HCT116 (cell line): ENCODE results near the gene KHDC4. TPM values are rescaled to one million over a fixed set of nuclear protein-coding genes. Genes with fewer than 3 reads are reported as not detected.

Experiments used
- ATAC-seq: fragments of 200-7000 bp; cut with Tn5 transposase; 2 replicates; pipeline ENCODE4 v1.9.1; 2020; ENCODE audit warnings: mild to moderate bottlenecking, moderate library complexity
- BruUV-seq: library from RNA; stranded (reverse); fragments of 400-500 nt; replicated peaks from 2 replicates; lab custom pipeline; 2021; lab: Mats Ljungman, UMichigan
- CTCF ChIA-PET: fragments of 300-600 bp; sonication (Branson Sonifier 250); formaldehyde crosslinking; loops from one replicate; lab custom pipeline; 2021; ENCODE audit warnings: antibody characterized with exemption; lab: Charles Lee
- POLR2A ChIA-PET: fragments of 300-600, 350-600 bp; sonication (Branson Sonifier 250); formaldehyde crosslinking; loops from one replicate; lab custom pipeline; 2021; ENCODE audit warnings: antibody characterized with exemption; lab: Charles Lee
- RAD21 ChIA-PET, 2 experiments: fragments of 300-600 bp; sonication (Branson Sonifier 250); formaldehyde crosslinking; loops; one replicate each; lab custom pipeline; 2023; ENCODE audit warnings: low total read pairs in 2 of 2; ENCODE audit not compliant: uncharacterized antibody in 2 of 2, unreplicated experiment in 2 of 2, low non-redundant PET in 1 of 2; lab: Charles Lee
- DNase-seq: peaks from one replicate; pipeline ENCODE4 v3.0.0-alpha.2; 2010; ENCODE audit warnings: low read depth, low spot score
- H2AFZ ChIP-seq: fragments of 200-600 bp; shearing (Covaris generic), sonication (generic); 2 replicates; pipeline ENCODE4 v1.6.1; 2017; ENCODE audit warnings: low read depth, mixed run types, mixed read lengths, antibody characterized with exemption, low read length; ENCODE audit not compliant: poor library complexity, severe bottlenecking
- H3K27ac ChIP-seq: 2 replicates; pipeline ENCODE4 v1.5.1; 2012; ENCODE audit warnings: low read depth, low read length
- H3K27me3 ChIP-seq: fragments of 200-600 bp; sonication (generic); 2 replicates; pipeline ENCODE4 v1.6.1; 2016; ENCODE audit warnings: mixed run types, low read length, mixed read lengths; ENCODE audit not compliant: insufficient read depth
- H3K36me3 ChIP-seq, 2 experiments: fragments of 200-500 bp in 1 of 2; fragments of 200-600 bp in 1 of 2; sonication (Bioruptor generic) in 1 of 2; sonication (generic) in 1 of 2; 2 replicates each; pipeline versions ENCODE4 v1.5.1 to v1.6.1; 2014 to 2016; ENCODE audit warnings: low read length in 2 of 2, inconsistent platforms in 1 of 2, mixed read lengths in 1 of 2, mixed run types in 1 of 2; ENCODE audit not compliant: insufficient read depth in 2 of 2, control insufficient read depth in 1 of 2
- H3K4me1 ChIP-seq, 2 experiments: fragments of 200-600 bp in 1 of 2; sonication (generic) in 1 of 2; 2 replicates each; pipeline versions ENCODE4 v1.5.1 to v1.6.1; 2012 to 2017; ENCODE audit warnings: low read length in 2 of 2, inconsistent platforms in 1 of 2, mild to moderate bottlenecking in 1 of 2, mixed read lengths in 1 of 2, mixed run types in 1 of 2, moderate library complexity in 1 of 2; ENCODE audit not compliant: insufficient read depth in 2 of 2, control insufficient read depth in 1 of 2
- H3K4me2 ChIP-seq: fragments of 200-600 bp; sonication (generic); 2 replicates; pipeline ENCODE4 v1.6.1; 2017; ENCODE audit warnings: mixed run types, low read length, mixed read lengths
- H3K4me3 ChIP-seq, 2 experiments: fragments of 200-600 bp in 1 of 2; sonication (generic) in 1 of 2; replicated peaks in 1 of 2; 2 replicates each; pipeline ENCODE4 v1.5.1; 2011 to 2016; ENCODE audit warnings: low read length in 2 of 2, control low read depth in 1 of 2, low read depth in 1 of 2, mild to moderate bottlenecking in 1 of 2, mixed read lengths in 1 of 2, mixed run types in 1 of 2
- H3K79me2 ChIP-seq: fragments of 200-600 bp; sonication (generic); 2 replicates; pipeline ENCODE4 v1.6.1; 2017; ENCODE audit warnings: mild to moderate bottlenecking, mixed run types, low read length, moderate library complexity, mixed read lengths; ENCODE audit not compliant: insufficient read depth
- H3K9ac ChIP-seq: fragments of 200-600 bp; sonication (generic); 2 replicates; pipeline ENCODE4 v1.6.1; 2016; ENCODE audit warnings: low read length, mixed read lengths
- H3K9me2 ChIP-seq: fragments of 200-600 bp; sonication (generic), shearing (Covaris generic); 2 replicates; pipeline ENCODE4 v1.6.1; 2017; ENCODE audit warnings: mixed run types, mild to moderate bottlenecking, moderate library complexity; ENCODE audit not compliant: insufficient read depth
- H3K9me3 ChIP-seq, 2 experiments: fragments of 200-500 bp in 1 of 2; fragments of 200-600 bp in 1 of 2; sonication (Bioruptor generic) in 1 of 2; sonication (generic) in 1 of 2; 2 replicates each; pipeline ENCODE4 v1.6.1; 2014 to 2017; ENCODE audit warnings: low read length in 2 of 2, mixed read lengths in 2 of 2, inconsistent platforms in 1 of 2, low read depth in 1 of 2, mild to moderate bottlenecking in 1 of 2, mixed run types in 1 of 2, moderate library complexity in 1 of 2; ENCODE audit not compliant: control insufficient read depth in 1 of 2, insufficient read depth in 1 of 2
- H4K20me1 ChIP-seq: fragments of 200-600 bp; sonication (generic), shearing (Covaris generic); 2 replicates; pipeline ENCODE4 v1.6.1; 2017; ENCODE audit warnings: mixed run types, mild to moderate bottlenecking, moderate library complexity; ENCODE audit not compliant: insufficient read depth
- CBX3 ChIP-seq: IDR thresholded peaks from 2 replicates; pipeline ENCODE4 v1.6.1; 2012; ENCODE audit warnings: low read depth
- CEBPB ChIP-seq: IDR thresholded peaks from 2 replicates; pipeline ENCODE4 v1.6.1; 2012; ENCODE audit warnings: low read depth
- CTCF ChIP-seq, 3 experiments: fragments of 200-600 bp in 1 of 3; sonication (generic) in 1 of 3; IDR thresholded peaks in 2 of 3; conservative IDR thresholded peaks in 1 of 3; 2 replicates each; pipeline ENCODE4 v1.5.1; 2012 to 2017; ENCODE audit warnings: low read depth in 2 of 3, low read length in 2 of 3, antibody characterized with exemption in 1 of 3, borderline replicate concordance in 1 of 3, control low read depth in 1 of 3, mild to moderate bottlenecking in 1 of 3, mixed read lengths in 1 of 3, mixed run types in 1 of 3, moderate library complexity in 1 of 3; ENCODE audit not compliant: insufficient read depth in 1 of 3
- EGR1 ChIP-seq: IDR thresholded peaks from 2 replicates; pipeline ENCODE4 v1.6.1; 2012; ENCODE audit warnings: low read depth
- EZH2 ChIP-seq: fragments of 200-600 bp; sonication (generic); IDR thresholded peaks from 2 replicates; pipeline ENCODE4 v1.6.1; 2017; ENCODE audit warnings: antibody characterized with exemption, mixed run types
- EZH2phosphoT487 ChIP-seq: fragments of 200-600 bp; IDR thresholded peaks from 2 replicates; pipeline ENCODE4 v1.6.1; 2018; ENCODE audit warnings: antibody characterized with exemption, borderline replicate concordance
- FOSL1 ChIP-seq: IDR thresholded peaks from 2 replicates; pipeline ENCODE4 v1.6.1; 2012; ENCODE audit warnings: low read depth
- MAX ChIP-seq: IDR thresholded peaks from 2 replicates; pipeline ENCODE4 v1.6.1; 2012
- POLR2AphosphoS5 ChIP-seq: IDR thresholded peaks from 2 replicates; pipeline ENCODE4 v1.6.1; 2011; ENCODE audit warnings: mild to moderate bottlenecking, low read depth, low read length, moderate library complexity
- RAD21 ChIP-seq: IDR thresholded peaks from 2 replicates; pipeline ENCODE4 v1.6.1; 2012; ENCODE audit warnings: low read depth, mild to moderate bottlenecking
- SIN3A ChIP-seq: IDR thresholded peaks from 2 replicates; pipeline ENCODE4 v1.6.1; 2012; ENCODE audit warnings: low read depth
- SP1 ChIP-seq: IDR thresholded peaks from 2 replicates; pipeline ENCODE4 v1.6.1; 2012; ENCODE audit warnings: low read depth
- TCF7L2 ChIP-seq: IDR thresholded peaks from 2 replicates; pipeline ENCODE4 v1.7.0; 2011; ENCODE audit warnings: borderline replicate concordance, inconsistent platforms; ENCODE audit not compliant: insufficient read depth, insufficient read length; ENCODE audit errors: extremely low read depth
- YY1 ChIP-seq: IDR thresholded peaks from 2 replicates; pipeline ENCODE4 v1.6.1; 2011; ENCODE audit warnings: low read length, low read depth, moderate library complexity, mild to moderate bottlenecking; ENCODE audit not compliant: insufficient replicate concordance; ENCODE audit errors: extremely low read depth
- ZFX ChIP-seq: fragments of 450-650 bp; IDR thresholded peaks from 2 replicates; pipeline ENCODE4 v1.6.1; 2017
- ZNF274 ChIP-seq: fragments of 200-500 bp; sonication (Bioruptor generic); IDR thresholded peaks from 2 replicates; pipeline ENCODE4 v1.6.1; 2014; ENCODE audit warnings: mild to moderate bottlenecking, low read depth, low read length, inconsistent platforms
- intact Hi-C: fragments of 100-400 bp; cut with micrococcal nuclease; formaldehyde crosslinking; loops from 2 replicates; pipeline ENCODE4 v1.10.0; 2022
- microRNA-seq: library from miRNA; unstranded; fragments of <30 nt; microRNA quantifications from one replicate; pipeline ENCODE4, GENCODE V29; 2016; ENCODE audit warnings: borderline number of aligned reads
- total RNA-seq: library from RNA; stranded (reverse); gene quantifications from one replicate; pipeline ENCODE4 v1.2.1, GENCODE V29; 2021; ENCODE audit not compliant: unreplicated experiment
- TF ChIP-seq, protein P1 (sequence below): IDR thresholded peaks from 2 replicates; pipeline ENCODE4 v1.6.1; 2011; ENCODE audit warnings: mild to moderate bottlenecking, low read length, moderate library complexity; ENCODE audit not compliant: insufficient replicate concordance; ENCODE audit errors: extremely low read depth

The KHDC4 gene
- total RNA-seq, 1 experiment from 2014 or later: 60.7 TPM

DNA sequence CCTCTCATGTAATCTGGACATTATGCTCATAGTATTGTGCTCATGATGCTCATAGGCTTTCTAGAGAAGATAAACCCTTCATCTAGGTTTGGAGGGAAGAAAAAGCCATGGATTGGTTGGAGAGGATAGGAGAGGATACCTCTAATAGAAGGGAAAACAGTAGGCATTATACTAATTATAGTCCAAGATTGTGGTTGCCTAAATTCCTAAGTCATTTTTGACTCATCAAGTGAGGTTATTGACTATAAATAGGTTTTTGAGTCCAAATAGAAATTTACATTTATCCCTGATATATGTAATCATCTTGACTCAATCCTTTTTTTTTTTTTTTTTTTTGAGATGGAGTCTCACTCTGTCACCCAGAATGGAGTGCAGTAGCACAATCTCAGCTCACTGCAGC lies 69.8 kb downstream of the KHDC4 start:
- intact Hi-C loops: no loop called here
- no peak overlapping the region for H3K27ac ChIP-seq
- no peak for TF ChIP-seq YY1
- no peak for TF ChIP-seq CTCF (IDR thresholded peaks at IDR 0.05 in 2 of 3, conservative IDR thresholded peaks at IDR 0.05 in 1 of 3; ENCODE audit: borderline replicate concordance in 1 of 3, insufficient read depth in 1 of 3, low read depth in 2 of 3, low read length in 2 of 3)
- TF ChIP-seq ZNF274: no peak
- TF ChIP-seq CBX3: no peak
- no peak for TF ChIP-seq FOSL1
- TF ChIP-seq MAX: no peak
- no peak for TF ChIP-seq SIN3A
- no peak for TF ChIP-seq CEBPB
- TF ChIP-seq SP1: no peak
- TF ChIP-seq EGR1: no peak
- TF ChIP-seq TCF7L2: no peak
- no peak for TF ChIP-seq POLR2AphosphoS5
- no peak for TF ChIP-seq EZH2phosphoT487
- no peak for TF ChIP-seq RAD21
- no peak for TF ChIP-seq EZH2
- no peak for TF ChIP-seq ZFX
- TF ChIP-seq, protein P1, sequence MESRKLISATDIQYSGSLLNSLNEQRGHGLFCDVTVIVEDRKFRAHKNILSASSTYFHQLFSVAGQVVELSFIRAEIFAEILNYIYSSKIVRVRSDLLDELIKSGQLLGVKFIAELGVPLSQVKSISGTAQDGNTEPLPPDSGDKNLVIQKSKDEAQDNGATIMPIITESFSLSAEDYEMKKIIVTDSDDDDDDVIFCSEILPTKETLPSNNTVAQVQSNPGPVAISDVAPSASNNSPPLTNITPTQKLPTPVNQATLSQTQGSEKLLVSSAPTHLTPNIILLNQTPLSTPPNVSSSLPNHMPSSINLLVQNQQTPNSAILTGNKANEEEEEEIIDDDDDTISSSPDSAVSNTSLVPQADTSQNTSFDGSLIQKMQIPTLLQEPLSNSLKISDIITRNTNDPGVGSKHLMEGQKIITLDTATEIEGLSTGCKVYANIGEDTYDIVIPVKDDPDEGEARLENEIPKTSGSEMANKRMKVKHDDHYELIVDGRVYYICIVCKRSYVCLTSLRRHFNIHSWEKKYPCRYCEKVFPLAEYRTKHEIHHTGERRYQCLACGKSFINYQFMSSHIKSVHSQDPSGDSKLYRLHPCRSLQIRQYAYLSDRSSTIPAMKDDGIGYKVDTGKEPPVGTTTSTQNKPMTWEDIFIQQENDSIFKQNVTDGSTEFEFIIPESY: no peak
- no peaks in the 10 kb centered on the region for H3K9me2 ChIP-seq
- ATAC-seq: no peak
- no peak overlapping the region for H2AFZ ChIP-seq
- H4K20me1 ChIP-seq: no peaks in the 10 kb centered on the region
- H3K79me2 ChIP-seq: no peaks in the 10 kb centered on the region
- no peaks in the 10 kb centered on the region for H3K4me1 ChIP-seq
- CTCF ChIA-PET: no interaction called here
- H3K4me2 ChIP-seq: no peak overlapping the region
- DNase-seq: no peak
- no peak overlapping the region for H3K4me3 ChIP-seq
- H3K27me3 ChIP-seq: peaks cover 9% of the 10 kb centered on the region
- H3K36me3 ChIP-seq: no peaks in the 10 kb centered on the region
- RAD21 ChIA-PET: no interaction called here
- H3K9ac ChIP-seq: no peak overlapping the region
- H3K9me3 ChIP-seq: no peaks in the 10 kb centered on the region
- POLR2A ChIA-PET: no interaction called here
- BruUV-seq: no TSS peak

Small RNA genes lying within 50 kb of the gene (microRNA-seq; reads per million reads assigned to microRNA genes)
- not detected for gene MIR6738

Other genes starting within 250 kb of the KHDC4 start
- gene YY1AP1, start 245.6 kb downstream of the KHDC4 start, total RNA-seq: 40.3 TPM
- gene DAP3, start 245.3 kb downstream of the KHDC4 start, total RNA-seq: 148 TPM
- gene GON4L, start 77.2 kb downstream of the KHDC4 start, total RNA-seq: 40.8 TPM
- 0.17 TPM for gene SYT11, start 74.8 kb downstream of the KHDC4 start, total RNA-seq
- gene RIT1, start 23.1 kb downstream of the KHDC4 start, total RNA-seq: 10.2 TPM
- 0.20 TPM for gene RXFP4, start 7.2 kb upstream of the KHDC4 start, total RNA-seq
- gene ARHGEF2, start 44.1 kb upstream of the KHDC4 start, total RNA-seq: 90.1 TPM
- gene SSR2, start 86.5 kb upstream of the KHDC4 start, total RNA-seq: 153 TPM
- 68.4 TPM for gene UBQLN4, start 119.4 kb upstream of the KHDC4 start, total RNA-seq
- 60.2 TPM for gene LAMTOR2, start 120.4 kb upstream of the KHDC4 start, total RNA-seq
- gene RAB25, start 126.7 kb upstream of the KHDC4 start, total RNA-seq: 142 TPM
- gene MEX3A, start 148.1 kb upstream of the KHDC4 start, total RNA-seq: 6.1 TPM
- gene LMNA, start 180.3 kb upstream of the KHDC4 start, total RNA-seq: 528 TPM
- gene SEMA4A, start 219.2 kb upstream of the KHDC4 start, total RNA-seq: 0.39 TPM